OCI-LY1 (cell line): ENCODE results near the gene ANAPC5.

Experiments
- H2AFZ ChIP-seq: fragments of 200-600 bp; sonication (generic), shearing (Covaris generic); 2 replicates; pipeline ENCODE4 v1.6.0; 2014; ENCODE audit warnings: antibody characterized with exemption, mild to moderate bottlenecking, low read length
- H3F3A ChIP-seq: fragments of 200-600 bp; sonication (generic), shearing (Covaris generic); 2 replicates; pipeline ENCODE4 v1.6.0; 2014; ENCODE audit warnings: mild to moderate bottlenecking, antibody characterized with exemption, low read length, moderate library complexity; ENCODE audit not compliant: insufficient read depth
- H3K27ac ChIP-seq: fragments of 200-600 bp; sonication (generic); 2 replicates; pipeline ENCODE4 v1.5.1; 2014; ENCODE audit warnings: low read length, mixed run types, mild to moderate bottlenecking, low read depth; ENCODE audit not compliant: poor library complexity, severe bottlenecking
- H3K27me3 ChIP-seq: fragments of 200-600 bp; sonication (generic); 2 replicates; pipeline ENCODE4 v1.6.0; 2014; ENCODE audit warnings: antibody characterized with exemption, mild to moderate bottlenecking, low read length, moderate library complexity; ENCODE audit not compliant: insufficient read depth
- H3K36me3 ChIP-seq: fragments of 200-600 bp; sonication (generic); 2 replicates; pipeline ENCODE4 v1.6.1; 2014; ENCODE audit warnings: mild to moderate bottlenecking, antibody characterized with exemption, low read length, moderate library complexity, mixed read lengths; ENCODE audit not compliant: insufficient read depth
- H3K4me1 ChIP-seq: fragments of 200-600 bp; sonication (generic); 2 replicates; pipeline ENCODE4 v1.5.1; 2014; ENCODE audit warnings: mild to moderate bottlenecking, low read length, moderate library complexity; ENCODE audit not compliant: insufficient read depth, severe bottlenecking
- H3K4me2 ChIP-seq: fragments of 200-600 bp; sonication (generic), shearing (Covaris generic); 2 replicates; pipeline ENCODE4 v1.6.1; 2014; ENCODE audit warnings: low read length
- H3K4me3 ChIP-seq: fragments of 200-600 bp; sonication (generic); 2 replicates; pipeline ENCODE4 v1.5.1; 2014; ENCODE audit warnings: low read length, low read depth, mild to moderate bottlenecking, mixed read lengths; ENCODE audit not compliant: poor library complexity, severe bottlenecking
- H3K79me2 ChIP-seq: fragments of 200-600 bp; shearing (Covaris generic); 2 replicates; pipeline ENCODE4 v1.6.1; 2016; ENCODE audit warnings: mixed run types, low read length, mixed read lengths; ENCODE audit not compliant: insufficient read depth
- H3K9ac ChIP-seq: fragments of 200-600 bp; sonication (generic), shearing (Covaris generic); 2 replicates; pipeline ENCODE4 v1.6.1; 2014; ENCODE audit warnings: mild to moderate bottlenecking, low read length, mixed read lengths
- H3K9me2 ChIP-seq: fragments of 200-600 bp; sonication (generic), shearing (Covaris generic); 2 replicates; pipeline ENCODE4 v1.6.1; 2014; ENCODE audit warnings: low read depth, mild to moderate bottlenecking, low read length, mixed read lengths
- H3K9me3 ChIP-seq: fragments of 200-600 bp; shearing (Covaris generic); 2 replicates; pipeline ENCODE4 v1.6.1; 2014; ENCODE audit warnings: low read length, mixed read lengths
- H4K20me1 ChIP-seq: fragments of 200-600 bp; sonication (generic), shearing (Covaris generic); 2 replicates; pipeline ENCODE4 v1.6.0; 2016; ENCODE audit warnings: mild to moderate bottlenecking, low read length; ENCODE audit not compliant: insufficient read depth
- EZH2 ChIP-seq: fragments of 200-600 bp; sonication (generic), shearing (Covaris generic); IDR thresholded peaks from 2 replicates; pipeline ENCODE4 v1.8.0; 2017; ENCODE audit warnings: borderline replicate concordance, mixed run types, mild to moderate bottlenecking, antibody characterized with exemption, low read length, moderate library complexity, mixed read lengths
- TF ChIP-seq, protein P1 (sequence below): fragments of 200-600 bp; sonication (generic), shearing (Covaris generic); IDR thresholded peaks from 2 replicates; pipeline ENCODE4 v1.5.1; 2017; ENCODE audit warnings: mild to moderate bottlenecking, antibody characterized with exemption, low read length, moderate library complexity, mixed read lengths

ANAPC5 gene

DNA sequence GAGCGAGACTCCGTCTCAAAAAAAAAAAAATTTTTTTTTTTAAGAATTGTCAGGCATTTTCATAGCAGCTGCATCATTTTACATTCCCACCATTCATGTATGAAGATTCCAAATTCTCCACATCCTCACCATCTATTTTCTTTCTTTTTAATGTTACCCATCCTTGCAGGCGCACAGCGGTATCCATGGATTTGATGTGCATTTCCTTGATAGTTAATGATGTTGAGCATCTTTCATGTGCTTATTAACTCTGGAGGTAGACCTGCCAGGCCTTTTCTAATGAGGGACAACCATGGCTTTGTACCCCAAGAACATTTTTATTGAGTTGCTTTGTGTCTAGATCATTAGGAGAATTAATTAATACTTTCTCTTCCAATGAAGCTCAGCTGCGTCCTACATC, 46.1 kb upstream of the ANAPC5 start:
- H2AFZ ChIP-seq, result no peak overlapping the region
- H3K9me3 ChIP-seq, result no peaks in the 10 kb centered on the region
- TF ChIP-seq EZH2, result no peak
- TF ChIP-seq, protein P1, sequence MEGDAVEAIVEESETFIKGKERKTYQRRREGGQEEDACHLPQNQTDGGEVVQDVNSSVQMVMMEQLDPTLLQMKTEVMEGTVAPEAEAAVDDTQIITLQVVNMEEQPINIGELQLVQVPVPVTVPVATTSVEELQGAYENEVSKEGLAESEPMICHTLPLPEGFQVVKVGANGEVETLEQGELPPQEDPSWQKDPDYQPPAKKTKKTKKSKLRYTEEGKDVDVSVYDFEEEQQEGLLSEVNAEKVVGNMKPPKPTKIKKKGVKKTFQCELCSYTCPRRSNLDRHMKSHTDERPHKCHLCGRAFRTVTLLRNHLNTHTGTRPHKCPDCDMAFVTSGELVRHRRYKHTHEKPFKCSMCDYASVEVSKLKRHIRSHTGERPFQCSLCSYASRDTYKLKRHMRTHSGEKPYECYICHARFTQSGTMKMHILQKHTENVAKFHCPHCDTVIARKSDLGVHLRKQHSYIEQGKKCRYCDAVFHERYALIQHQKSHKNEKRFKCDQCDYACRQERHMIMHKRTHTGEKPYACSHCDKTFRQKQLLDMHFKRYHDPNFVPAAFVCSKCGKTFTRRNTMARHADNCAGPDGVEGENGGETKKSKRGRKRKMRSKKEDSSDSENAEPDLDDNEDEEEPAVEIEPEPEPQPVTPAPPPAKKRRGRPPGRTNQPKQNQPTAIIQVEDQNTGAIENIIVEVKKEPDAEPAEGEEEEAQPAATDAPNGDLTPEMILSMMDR, result no peak
- no peaks in the 10 kb centered on the region for H3K27me3 ChIP-seq
- no peaks in the 10 kb centered on the region for H4K20me1 ChIP-seq
- H3K9ac ChIP-seq, result peak overlapping the region; percentile 69; the same call in 1 of the 2 replicates
- peaks cover 30% of the 10 kb centered on the region for H3K4me1 ChIP-seq
- H3K27ac ChIP-seq, result no peak overlapping the region
- H3K79me2 ChIP-seq, result peaks cover 27% of the 10 kb centered on the region
- H3K9me2 ChIP-seq, result no peaks in the 10 kb centered on the region
- peaks cover 8% of the 10 kb centered on the region for H3K36me3 ChIP-seq
- H3K4me2 ChIP-seq, result peak overlapping the region; percentile 77
- H3K4me3 ChIP-seq, result peak overlapping the region; percentile 96
- no peaks in the 10 kb centered on the region for H3F3A ChIP-seq

DNA sequence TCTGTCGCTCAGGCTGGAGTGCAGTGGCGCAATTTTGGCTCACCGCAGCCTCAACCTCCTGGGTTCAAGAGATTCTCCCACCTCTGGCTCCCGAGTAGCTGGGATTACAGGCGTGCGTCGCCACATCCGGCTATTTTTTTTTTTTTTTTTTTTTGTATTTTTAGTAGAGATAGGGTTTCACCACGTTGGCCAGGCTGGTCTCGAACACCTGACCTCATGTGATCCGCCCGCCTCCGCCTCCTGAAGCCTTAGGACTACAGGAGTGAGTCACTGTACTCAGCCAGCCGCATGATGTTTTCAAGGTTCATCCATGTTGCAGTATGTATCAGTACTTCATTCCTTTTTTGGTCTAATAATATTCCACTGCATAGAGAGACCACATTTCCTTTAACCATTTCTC, 45.3 kb upstream of the ANAPC5 start:
- no peak overlapping the region for H3K27ac ChIP-seq
- H3K79me2 ChIP-seq, result peaks cover 22% of the 10 kb centered on the region
- no peak overlapping the region for H3K4me3 ChIP-seq
- H3K36me3 ChIP-seq, result peaks cover 3% of the 10 kb centered on the region
- H3F3A ChIP-seq, result no peaks in the 10 kb centered on the region
- no peak overlapping the region for H3K9ac ChIP-seq
- TF ChIP-seq, protein P1, result no peak
- no peak for TF ChIP-seq EZH2
- H2AFZ ChIP-seq, result no peak overlapping the region
- no peaks in the 10 kb centered on the region for H3K9me3 ChIP-seq
- H3K27me3 ChIP-seq, result no peaks in the 10 kb centered on the region
- peaks cover 26% of the 10 kb centered on the region for H3K4me1 ChIP-seq
- H4K20me1 ChIP-seq, result no peaks in the 10 kb centered on the region
- H3K4me2 ChIP-seq, result no peak overlapping the region
- H3K9me2 ChIP-seq, result no peaks in the 10 kb centered on the region

DNA sequence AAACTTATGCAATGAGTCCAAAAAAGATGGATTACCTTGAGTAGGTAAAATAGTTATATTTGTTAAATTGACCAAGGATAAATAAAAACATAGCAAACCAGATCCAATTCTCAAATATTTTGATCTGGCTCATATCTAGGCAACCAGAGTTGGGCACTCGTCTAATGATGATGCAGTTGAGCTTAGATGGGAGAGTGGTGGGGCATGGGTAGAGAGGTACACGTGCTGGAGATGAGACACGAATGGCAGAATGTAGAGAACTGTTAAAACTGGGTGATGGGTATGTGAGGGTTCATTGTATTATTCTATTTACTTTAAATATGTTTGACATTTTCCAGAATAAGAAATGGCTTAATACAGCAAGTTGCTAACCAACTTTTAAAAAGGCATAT, 40.1 kb upstream of the ANAPC5 start:
- no peaks in the 10 kb centered on the region for H3K27me3 ChIP-seq
- H4K20me1 ChIP-seq, result no peaks in the 10 kb centered on the region
- no peak overlapping the region for H3K4me2 ChIP-seq
- no peaks in the 10 kb centered on the region for H3F3A ChIP-seq
- H3K4me3 ChIP-seq, result no peak overlapping the region
- H3K9me3 ChIP-seq, result no peaks in the 10 kb centered on the region
- TF ChIP-seq EZH2, result no peak
- TF ChIP-seq, protein P1, result no peak
- no peaks in the 10 kb centered on the region for H3K36me3 ChIP-seq
- no peak overlapping the region for H3K27ac ChIP-seq
- no peaks in the 10 kb centered on the region for H3K9me2 ChIP-seq
- no peaks in the 10 kb centered on the region for H3K79me2 ChIP-seq
- no peak overlapping the region for H2AFZ ChIP-seq
- H3K4me1 ChIP-seq, result no peaks in the 10 kb centered on the region
- H3K9ac ChIP-seq, result no peak overlapping the region
